Endothelial cell of umbilical vein (primary cell): ENCODE measurements around the gene GDA. TPM values are rescaled to one million over a fixed set of nuclear protein-coding genes. Genes with fewer than 3 reads are reported as not detected.

ENCODE experiments used
- BruUV-seq: library from RNA; stranded (reverse); fragments of 400-500 nt; replicated peaks from 2 replicates; lab custom pipeline; 2021; lab: Mats Ljungman, UMichigan
- CTCF ChIA-PET: fragments of 300-600, 350-600 bp; sonication (Branson Sonifier 250); formaldehyde crosslinking; loops from one replicate; lab custom pipeline; 2021; ENCODE audit warnings: antibody characterized with exemption, inconsistent platforms; lab: Charles Lee
- POLR2A ChIA-PET: fragments of 300-600, 350-600 bp; sonication (Branson Sonifier 250); formaldehyde crosslinking; loops from one replicate; lab custom pipeline; 2021; ENCODE audit warnings: antibody characterized with exemption, inconsistent platforms; lab: Charles Lee
- DNase-seq: peaks from one replicate; pipeline ENCODE4 v3.0.0-alpha.2; 2011; ENCODE audit warnings: low read depth, low spot score
- FAIRE-seq: peaks from 2 replicates; lab custom pipeline; 2011; peaks lifted over from hg19 to GRCh38; lab: Jason Lieb, UNC
- H2AFZ ChIP-seq: 2 replicates; pipeline ENCODE4 v1.6.0; 2012; ENCODE audit warnings: low read depth, low read length, control low read depth, inconsistent platforms
- H3K27ac ChIP-seq: 2 replicates; pipeline ENCODE4 v1.5.1; 2011; ENCODE audit warnings: low read depth, mild to moderate bottlenecking, control low read depth, low read length, moderate library complexity; ENCODE audit not compliant: insufficient read depth
- H3K27me3 ChIP-seq, 2 experiments: 2 replicates each; pipeline versions ENCODE4 v1.6.0 to v1.6.1; 2011; ENCODE audit warnings: low read length in 2 of 2, mixed read lengths in 1 of 2; ENCODE audit not compliant: control insufficient read depth in 2 of 2, insufficient read depth in 2 of 2
- H3K36me3 ChIP-seq, 2 experiments: 2 replicates in 1 of 2; 3 replicates in 1 of 2; pipeline ENCODE4 v1.5.1; 2011; ENCODE audit warnings: low read length in 2 of 2, mild to moderate bottlenecking in 1 of 2, moderate library complexity in 1 of 2; ENCODE audit not compliant: control insufficient read depth in 2 of 2, insufficient read depth in 2 of 2; ENCODE audit errors: extremely low read depth in 1 of 2
- H3K4me1 ChIP-seq: 3 replicates; pipeline ENCODE4 v1.5.1; 2011; ENCODE audit warnings: mild to moderate bottlenecking, low read length; ENCODE audit not compliant: control insufficient read depth, insufficient read depth; ENCODE audit errors: extremely low read depth
- H3K4me2 ChIP-seq: 2 replicates; pipeline ENCODE4 v1.6.1; 2011; ENCODE audit warnings: low read length, control low read depth, mixed read lengths; ENCODE audit not compliant: insufficient read depth
- H3K4me3 ChIP-seq, 3 experiments: fragments of 200-600 bp in 1 of 3; sonication (generic), shearing (Covaris generic) in 1 of 3; replicated peaks in 1 of 3; 2 replicates each; pipeline ENCODE4 v1.5.1; 2011 to 2016; ENCODE audit warnings: control low read depth in 3 of 3, low read length in 3 of 3, mild to moderate bottlenecking in 2 of 3, inconsistent platforms in 1 of 3, low read depth in 1 of 3, moderate library complexity in 1 of 3; ENCODE audit not compliant: insufficient read depth in 1 of 3
- H3K79me2 ChIP-seq: 2 replicates; pipeline ENCODE4 v1.6.0; 2012; ENCODE audit warnings: low read length, inconsistent platforms; ENCODE audit not compliant: control insufficient read depth, insufficient read depth
- H3K9ac ChIP-seq: replicated peaks from 2 replicates; pipeline ENCODE3; 2011; ENCODE audit warnings: low read length, control low read depth; ENCODE audit not compliant: insufficient read depth; ENCODE audit errors: extremely low read depth
- H3K9me1 ChIP-seq: replicated peaks from 3 replicates; pipeline ENCODE4 v1.6.0; 2011; ENCODE audit warnings: mild to moderate bottlenecking, low read length; ENCODE audit not compliant: control insufficient read depth, insufficient read depth; ENCODE audit errors: extremely low read depth
- H3K9me3 ChIP-seq: replicated peaks from 2 replicates; pipeline ENCODE4 v1.5.1; 2012; ENCODE audit warnings: low read length, inconsistent platforms; ENCODE audit not compliant: control insufficient read depth, insufficient read depth
- H4K20me1 ChIP-seq: replicated peaks from 2 replicates; pipeline ENCODE3; 2011; ENCODE audit warnings: mild to moderate bottlenecking, low read length; ENCODE audit not compliant: control insufficient read depth, insufficient read depth; ENCODE audit errors: extremely low read depth
- CTCF ChIP-seq, 2 donors: IDR thresholded peaks; 1 replicate in 1 of 2; 2 replicates in 1 of 2; pipeline ENCODE4 v1.5.1; 2011; ENCODE audit warnings: low read length in 2 of 2, mild to moderate bottlenecking in 2 of 2, moderate library complexity in 2 of 2, control low read depth in 1 of 2, inconsistent platforms in 1 of 2, low read depth in 1 of 2; ENCODE audit not compliant: insufficient read depth in 1 of 2; ENCODE audit errors: extremely low read depth in 1 of 2
- EZH2 ChIP-seq: IDR thresholded peaks from 2 replicates; pipeline ENCODE4 v1.6.1; 2012; ENCODE audit warnings: borderline replicate concordance, low read depth, mild to moderate bottlenecking, moderate library complexity, low read length, inconsistent platforms; ENCODE audit not compliant: severe bottlenecking
- FOS ChIP-seq: IDR thresholded peaks from 2 replicates; pipeline ENCODE4 v1.6.1; 2011; ENCODE audit warnings: mild to moderate bottlenecking, low read length, moderate library complexity, borderline replicate concordance; ENCODE audit not compliant: insufficient read depth
- GATA2 ChIP-seq: IDR thresholded peaks from 2 replicates; pipeline ENCODE4 v1.7.0; 2011; ENCODE audit warnings: low read depth, mild to moderate bottlenecking, moderate library complexity, mixed read lengths, low read length; ENCODE audit not compliant: insufficient read length, insufficient read depth
- JUN ChIP-seq: IDR thresholded peaks from 2 replicates; pipeline ENCODE4 v1.6.1; 2011; ENCODE audit warnings: borderline replicate concordance, low read depth; ENCODE audit not compliant: insufficient read length, insufficient read depth
- MYC ChIP-seq: IDR thresholded peaks from one replicate; pipeline ENCODE4 v1.6.1; 2011; ENCODE audit warnings: mild to moderate bottlenecking, low read depth, low read length
- POLR2A ChIP-seq: IDR thresholded peaks from 2 replicates; pipeline ENCODE4 v1.6.1; 2012; ENCODE audit warnings: low read depth, mild to moderate bottlenecking, control low read depth, low read length
- POLR2AphosphoS5 ChIP-seq: IDR thresholded peaks from 2 replicates; pipeline ENCODE4 v1.6.1; 2012; ENCODE audit warnings: low read depth, mild to moderate bottlenecking, control low read depth, low read length, moderate library complexity; ENCODE audit not compliant: insufficient read depth
- dilution Hi-C: fragments of 300-500 bp; cut with MboI; formaldehyde crosslinking; loops from one replicate; pipeline ENCODE4 v1.15.0; 2019; ENCODE audit warnings: low sequenced_read_pairs; ENCODE audit not compliant: extremely low pct_ligation_motif_present
- intact Hi-C: fragments of 100-400 bp; cut with micrococcal nuclease; formaldehyde crosslinking; loops from one replicate; pipeline ENCODE4 v1.10.0; 2022
- polyA plus RNA-seq, 4 experiments: library from polyadenylated mRNA; depleted of rRNA in 3 of 4; stranded (reverse) in 3 of 4; unstranded in 1 of 4; fragments of >200 nt; gene quantifications; 2 replicates each; pipeline versions ENCODE4 v1.2.1 to v1.2.3, GENCODE V29; 2011 to 2012; ENCODE audit warnings: missing spikeins in 1 of 4
- total RNA-seq: library from RNA; stranded (reverse); gene quantifications from 2 replicates; pipeline ENCODE4 v1.2.3, GENCODE V29; 2021
- TF ChIP-seq, protein P1 (sequence below): IDR thresholded peaks from 2 replicates; pipeline ENCODE4 v1.6.1; 2011; ENCODE audit not compliant: insufficient read depth, insufficient read length

Gene GDA
- total and polyA plus RNA-seq, 2 donors (not counting 3 experiments of a cell fraction or from before 2014, with no cell fraction given): not detected

DNA sequence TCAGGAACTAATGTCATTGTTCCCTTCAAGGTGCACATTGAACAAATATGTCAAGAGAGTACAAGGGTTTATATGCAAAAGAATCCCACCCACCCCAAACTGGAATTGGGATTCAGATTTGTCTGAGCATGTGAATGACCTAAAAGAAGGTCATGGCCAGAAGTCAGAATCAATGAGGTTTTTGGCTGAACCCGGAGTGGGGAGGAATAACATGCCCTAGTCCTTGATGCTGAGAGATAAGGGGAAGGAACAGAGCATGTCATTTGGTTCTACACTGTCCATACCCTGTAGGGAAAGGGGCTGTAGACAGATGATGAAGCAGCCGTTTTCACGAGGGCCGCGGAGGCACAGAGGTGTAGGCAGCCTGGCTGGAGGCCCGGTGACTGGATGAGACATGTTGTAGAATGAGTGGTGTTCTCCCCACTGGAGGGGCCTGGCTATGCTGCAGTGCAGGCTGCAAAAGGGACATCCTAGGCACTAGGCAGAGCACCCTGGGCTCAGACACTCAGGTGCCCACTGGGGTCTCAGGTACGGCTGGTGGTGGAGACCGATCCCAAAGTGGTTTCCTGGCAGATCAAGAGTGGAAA is 149.9 kb downstream of the GDA start:
- Histone ChIP-seq H3K4me1 (no peaks in the 10 kb centered on the region), H2AFZ (no peak overlapping the region), H3K36me3 (no peaks in the 10 kb centered on the region), H3K27me3 (peaks cover 2% of the 10 kb centered on the region in 2 experiments), H3K4me2 (no peak overlapping the region), H4K20me1 (no peaks in the 10 kb centered on the region), H3K9me1 (no peaks in the 10 kb centered on the region), H3K9ac (no peak overlapping the region), H3K79me2 (no peaks in the 10 kb centered on the region), H3K4me3 (no peak overlapping the region), H3K27ac (no peak overlapping the region), H3K9me3 (no peaks in the 10 kb centered on the region)
- BruUV-seq: no TSS peak
- FAIRE-seq (no peak), DNase-seq (no peak)
- CTCF ChIA-PET: no interaction called here
- intact Hi-C loops: no loop called here
- POLR2A ChIA-PET: no interaction called here
- TF ChIP-seq MYC (no peak), JUN (no peak), FOS (no peak), POLR2AphosphoS5 (no peak), POLR2A (no peak), EZH2 (no peak), GATA2 (no peak), CTCF (IDR thresholded peaks at IDR 0.05; ENCODE audit: extremely low read depth in 1 of 2, insufficient read depth in 1 of 2, low read depth in 1 of 2, low read length in 2 of 2) (no peak)
- TF ChIP-seq, protein P1, sequence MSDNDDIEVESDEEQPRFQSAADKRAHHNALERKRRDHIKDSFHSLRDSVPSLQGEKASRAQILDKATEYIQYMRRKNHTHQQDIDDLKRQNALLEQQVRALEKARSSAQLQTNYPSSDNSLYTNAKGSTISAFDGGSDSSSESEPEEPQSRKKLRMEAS: no peak
- dilution Hi-C loops: no loop called here
